NB4 (cell line): Measurements from ENCODE around the gene GNB5.
A peak's percentile ranks its signal among the peaks of the same experiment; 100 is the strongest.

Experiments used
- MAX ChIP-seq: IDR thresholded peaks from 2 replicates; pipeline ENCODE4 v1.6.1; 2011; ENCODE audit warnings: low read depth, low read length
- MYC ChIP-seq: IDR thresholded peaks from 2 replicates; pipeline ENCODE4 v1.6.1; 2011; ENCODE audit warnings: low read depth, low read length
- POLR2A ChIP-seq: IDR thresholded peaks from 2 replicates; pipeline ENCODE4 v1.6.1; 2011; ENCODE audit warnings: mild to moderate bottlenecking; ENCODE audit not compliant: insufficient read length; ENCODE audit errors: extremely low read depth
- TF ChIP-seq, protein P1 (sequence below): IDR thresholded peaks from one replicate; pipeline ENCODE4 v1.5.1; 2012; ENCODE audit warnings: low read depth, low read length

GRCh38 chr15:52154896-52155865, 36.0 kb downstream of the GNB5 start:
- TF ChIP-seq POLR2A, result no peak
- TF ChIP-seq, protein P1, sequence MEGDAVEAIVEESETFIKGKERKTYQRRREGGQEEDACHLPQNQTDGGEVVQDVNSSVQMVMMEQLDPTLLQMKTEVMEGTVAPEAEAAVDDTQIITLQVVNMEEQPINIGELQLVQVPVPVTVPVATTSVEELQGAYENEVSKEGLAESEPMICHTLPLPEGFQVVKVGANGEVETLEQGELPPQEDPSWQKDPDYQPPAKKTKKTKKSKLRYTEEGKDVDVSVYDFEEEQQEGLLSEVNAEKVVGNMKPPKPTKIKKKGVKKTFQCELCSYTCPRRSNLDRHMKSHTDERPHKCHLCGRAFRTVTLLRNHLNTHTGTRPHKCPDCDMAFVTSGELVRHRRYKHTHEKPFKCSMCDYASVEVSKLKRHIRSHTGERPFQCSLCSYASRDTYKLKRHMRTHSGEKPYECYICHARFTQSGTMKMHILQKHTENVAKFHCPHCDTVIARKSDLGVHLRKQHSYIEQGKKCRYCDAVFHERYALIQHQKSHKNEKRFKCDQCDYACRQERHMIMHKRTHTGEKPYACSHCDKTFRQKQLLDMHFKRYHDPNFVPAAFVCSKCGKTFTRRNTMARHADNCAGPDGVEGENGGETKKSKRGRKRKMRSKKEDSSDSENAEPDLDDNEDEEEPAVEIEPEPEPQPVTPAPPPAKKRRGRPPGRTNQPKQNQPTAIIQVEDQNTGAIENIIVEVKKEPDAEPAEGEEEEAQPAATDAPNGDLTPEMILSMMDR, result no peak
- no peak for TF ChIP-seq MYC
- 0 out of 2 replicates have a peak, but pooled peaks have one; percentile 14 for TF ChIP-seq MAX
